ENCODE measurements around the gene MMP14. TPM values are rescaled to one million over a fixed set of nuclear protein-coding genes. Genes with fewer than 3 reads are reported as not detected.

Gene MMP14
- total and polyA plus RNA-seq, 2 experiments from 2014 or later = 7.0 to 56.4 TPM

DNA sequence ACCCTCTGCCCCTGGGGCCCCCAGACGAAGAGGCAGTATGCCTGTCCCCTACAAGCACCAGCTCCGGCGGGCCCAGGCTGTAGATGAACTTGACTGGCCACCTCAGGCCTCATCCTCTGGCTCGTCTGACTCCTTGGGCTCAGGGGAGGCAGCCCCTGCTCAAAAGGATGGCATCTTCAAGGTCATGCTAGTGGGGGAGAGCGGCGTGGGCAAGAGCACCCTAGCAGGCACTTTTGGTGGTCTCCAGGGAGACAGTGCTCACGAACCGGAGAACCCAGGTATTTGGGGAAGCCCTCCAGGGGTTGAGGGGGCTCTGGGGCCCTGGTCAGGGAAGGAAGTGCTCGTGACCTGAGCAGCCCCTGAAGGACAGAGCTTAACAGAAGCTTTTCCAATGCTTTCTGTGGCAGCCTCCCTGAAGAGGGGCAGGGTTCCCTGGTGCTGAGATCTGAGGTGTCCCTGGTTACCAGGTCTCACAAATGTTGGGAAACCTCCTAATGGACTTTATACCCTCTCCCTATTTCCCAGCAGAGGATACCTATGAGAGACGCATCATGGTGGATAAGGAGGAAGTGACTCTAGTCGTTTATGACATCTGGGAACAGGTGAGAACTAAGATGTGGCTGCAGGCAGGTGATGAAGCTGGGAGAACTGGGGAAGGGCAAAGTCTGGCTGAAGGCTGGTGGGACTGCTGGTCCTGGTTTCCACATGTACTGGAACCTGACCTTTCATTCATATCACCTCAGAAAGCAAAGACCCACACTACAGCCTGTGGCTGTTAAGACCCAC, 48.5 kb downstream of the MMP14 start (continued):
- TF ChIP-seq, protein P1, sequence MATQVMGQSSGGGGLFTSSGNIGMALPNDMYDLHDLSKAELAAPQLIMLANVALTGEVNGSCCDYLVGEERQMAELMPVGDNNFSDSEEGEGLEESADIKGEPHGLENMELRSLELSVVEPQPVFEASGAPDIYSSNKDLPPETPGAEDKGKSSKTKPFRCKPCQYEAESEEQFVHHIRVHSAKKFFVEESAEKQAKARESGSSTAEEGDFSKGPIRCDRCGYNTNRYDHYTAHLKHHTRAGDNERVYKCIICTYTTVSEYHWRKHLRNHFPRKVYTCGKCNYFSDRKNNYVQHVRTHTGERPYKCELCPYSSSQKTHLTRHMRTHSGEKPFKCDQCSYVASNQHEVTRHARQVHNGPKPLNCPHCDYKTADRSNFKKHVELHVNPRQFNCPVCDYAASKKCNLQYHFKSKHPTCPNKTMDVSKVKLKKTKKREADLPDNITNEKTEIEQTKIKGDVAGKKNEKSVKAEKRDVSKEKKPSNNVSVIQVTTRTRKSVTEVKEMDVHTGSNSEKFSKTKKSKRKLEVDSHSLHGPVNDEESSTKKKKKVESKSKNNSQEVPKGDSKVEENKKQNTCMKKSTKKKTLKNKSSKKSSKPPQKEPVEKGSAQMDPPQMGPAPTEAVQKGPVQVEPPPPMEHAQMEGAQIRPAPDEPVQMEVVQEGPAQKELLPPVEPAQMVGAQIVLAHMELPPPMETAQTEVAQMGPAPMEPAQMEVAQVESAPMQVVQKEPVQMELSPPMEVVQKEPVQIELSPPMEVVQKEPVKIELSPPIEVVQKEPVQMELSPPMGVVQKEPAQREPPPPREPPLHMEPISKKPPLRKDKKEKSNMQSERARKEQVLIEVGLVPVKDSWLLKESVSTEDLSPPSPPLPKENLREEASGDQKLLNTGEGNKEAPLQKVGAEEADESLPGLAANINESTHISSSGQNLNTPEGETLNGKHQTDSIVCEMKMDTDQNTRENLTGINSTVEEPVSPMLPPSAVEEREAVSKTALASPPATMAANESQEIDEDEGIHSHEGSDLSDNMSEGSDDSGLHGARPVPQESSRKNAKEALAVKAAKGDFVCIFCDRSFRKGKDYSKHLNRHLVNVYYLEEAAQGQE (IDR thresholded peaks at IDR 0.05; ENCODE audit: unreplicated experiment) = no peak
- TF ChIP-seq STAT1 (IDR thresholded peaks at IDR 0.05; ENCODE audit: unreplicated experiment) = no peak
- no peak for TF ChIP-seq CREB1 (CRISPR knock-in tag; IDR thresholded peaks at IDR 0.05; ENCODE audit: low read depth)
- TF ChIP-seq, protein P2, sequence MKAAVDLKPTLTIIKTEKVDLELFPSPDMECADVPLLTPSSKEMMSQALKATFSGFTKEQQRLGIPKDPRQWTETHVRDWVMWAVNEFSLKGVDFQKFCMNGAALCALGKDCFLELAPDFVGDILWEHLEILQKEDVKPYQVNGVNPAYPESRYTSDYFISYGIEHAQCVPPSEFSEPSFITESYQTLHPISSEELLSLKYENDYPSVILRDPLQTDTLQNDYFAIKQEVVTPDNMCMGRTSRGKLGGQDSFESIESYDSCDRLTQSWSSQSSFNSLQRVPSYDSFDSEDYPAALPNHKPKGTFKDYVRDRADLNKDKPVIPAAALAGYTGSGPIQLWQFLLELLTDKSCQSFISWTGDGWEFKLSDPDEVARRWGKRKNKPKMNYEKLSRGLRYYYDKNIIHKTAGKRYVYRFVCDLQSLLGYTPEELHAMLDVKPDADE (IDR thresholded peaks at IDR 0.05) = no peak

DNA sequence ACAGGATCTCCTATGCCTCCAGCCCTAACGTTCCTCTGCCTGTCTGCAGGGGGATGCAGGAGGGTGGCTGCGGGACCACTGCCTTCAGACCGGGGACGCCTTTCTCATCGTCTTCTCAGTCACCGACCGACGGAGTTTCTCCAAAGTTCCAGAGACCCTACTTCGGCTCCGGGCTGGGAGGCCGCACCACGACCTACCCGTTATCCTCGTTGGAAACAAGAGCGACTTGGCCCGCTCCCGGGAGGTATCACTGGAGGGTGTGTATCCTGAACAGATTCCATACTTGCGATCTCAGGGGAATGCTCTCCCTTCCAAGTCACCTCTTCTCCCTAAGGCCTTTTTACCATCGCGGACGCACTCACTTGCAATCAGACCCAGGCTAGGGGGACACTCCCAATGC, 49.6 kb downstream of the MMP14 start:
- H2AFZ ChIP-seq = peak overlapping the region; percentile 92
- no peaks in the 10 kb centered on the region for H3K36me3 ChIP-seq (ENCODE audit: insufficient read depth)
- peaks cover 32% of the 10 kb centered on the region for H3K27me3 Mint-ChIP-seq (ENCODE audit: insufficient read depth, low read depth, poor library complexity)
- H3K27me3 ChIP-seq (ENCODE audit: insufficient read depth) = peaks cover 17% of the 10 kb centered on the region
- peak overlapping the region; percentile 93 for H3K4me3 Mint-ChIP-seq
- no peak overlapping the region for H3K27ac ChIP-seq (ENCODE audit: low read depth)
- no peaks in the 10 kb centered on the region; the same call in 2 of the 3 replicates for H3K9me3 Mint-ChIP-seq
- H3F3A ChIP-seq (replicated peaks; ENCODE audit: low read depth) = peaks cover 8% of the 10 kb centered on the region
- H3K4me1 ChIP-seq (ENCODE audit: insufficient read depth) = peaks cover 28% of the 10 kb centered on the region
- peaks cover 44% of the 10 kb centered on the region for H3K4me1 Mint-ChIP-seq
- H3K4me3 ChIP-seq = peak overlapping the region; percentile 67
- H3K27ac Mint-ChIP-seq = peak overlapping the region; percentile 63; the same call in 1 of the 2 replicates
- no peaks in the 10 kb centered on the region for H4K20me1 ChIP-seq (replicated peaks; ENCODE audit: insufficient read depth)
- H3K36me3 Mint-ChIP-seq (ENCODE audit: low read depth) = peaks cover 9% of the 10 kb centered on the region; the same call in 2 of the 3 replicates
- ATAC-seq = no peak
- DNase-seq (ENCODE audit: low spot score) = no peak
- no peaks in the 10 kb centered on the region for H3K9me2 ChIP-seq (ENCODE audit: insufficient read depth)
- peak overlapping the region; percentile 82 for H3K4me2 ChIP-seq
- H3K79me2 ChIP-seq (replicated peaks; ENCODE audit: insufficient read depth) = no peaks in the 10 kb centered on the region
- no peak for TF ChIP-seq STAT1 (IDR thresholded peaks at IDR 0.05; ENCODE audit: unreplicated experiment)
- TF ChIP-seq EZH2 (IDR thresholded peaks at IDR 0.05; ENCODE audit: low read depth, unreplicated experiment) = no peak
- TF ChIP-seq, protein P3, sequence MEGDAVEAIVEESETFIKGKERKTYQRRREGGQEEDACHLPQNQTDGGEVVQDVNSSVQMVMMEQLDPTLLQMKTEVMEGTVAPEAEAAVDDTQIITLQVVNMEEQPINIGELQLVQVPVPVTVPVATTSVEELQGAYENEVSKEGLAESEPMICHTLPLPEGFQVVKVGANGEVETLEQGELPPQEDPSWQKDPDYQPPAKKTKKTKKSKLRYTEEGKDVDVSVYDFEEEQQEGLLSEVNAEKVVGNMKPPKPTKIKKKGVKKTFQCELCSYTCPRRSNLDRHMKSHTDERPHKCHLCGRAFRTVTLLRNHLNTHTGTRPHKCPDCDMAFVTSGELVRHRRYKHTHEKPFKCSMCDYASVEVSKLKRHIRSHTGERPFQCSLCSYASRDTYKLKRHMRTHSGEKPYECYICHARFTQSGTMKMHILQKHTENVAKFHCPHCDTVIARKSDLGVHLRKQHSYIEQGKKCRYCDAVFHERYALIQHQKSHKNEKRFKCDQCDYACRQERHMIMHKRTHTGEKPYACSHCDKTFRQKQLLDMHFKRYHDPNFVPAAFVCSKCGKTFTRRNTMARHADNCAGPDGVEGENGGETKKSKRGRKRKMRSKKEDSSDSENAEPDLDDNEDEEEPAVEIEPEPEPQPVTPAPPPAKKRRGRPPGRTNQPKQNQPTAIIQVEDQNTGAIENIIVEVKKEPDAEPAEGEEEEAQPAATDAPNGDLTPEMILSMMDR (conservative IDR thresholded peaks at IDR 0.05; ENCODE audit: low read depth in 2 of 2) = no peak
- TF ChIP-seq, protein P4, sequence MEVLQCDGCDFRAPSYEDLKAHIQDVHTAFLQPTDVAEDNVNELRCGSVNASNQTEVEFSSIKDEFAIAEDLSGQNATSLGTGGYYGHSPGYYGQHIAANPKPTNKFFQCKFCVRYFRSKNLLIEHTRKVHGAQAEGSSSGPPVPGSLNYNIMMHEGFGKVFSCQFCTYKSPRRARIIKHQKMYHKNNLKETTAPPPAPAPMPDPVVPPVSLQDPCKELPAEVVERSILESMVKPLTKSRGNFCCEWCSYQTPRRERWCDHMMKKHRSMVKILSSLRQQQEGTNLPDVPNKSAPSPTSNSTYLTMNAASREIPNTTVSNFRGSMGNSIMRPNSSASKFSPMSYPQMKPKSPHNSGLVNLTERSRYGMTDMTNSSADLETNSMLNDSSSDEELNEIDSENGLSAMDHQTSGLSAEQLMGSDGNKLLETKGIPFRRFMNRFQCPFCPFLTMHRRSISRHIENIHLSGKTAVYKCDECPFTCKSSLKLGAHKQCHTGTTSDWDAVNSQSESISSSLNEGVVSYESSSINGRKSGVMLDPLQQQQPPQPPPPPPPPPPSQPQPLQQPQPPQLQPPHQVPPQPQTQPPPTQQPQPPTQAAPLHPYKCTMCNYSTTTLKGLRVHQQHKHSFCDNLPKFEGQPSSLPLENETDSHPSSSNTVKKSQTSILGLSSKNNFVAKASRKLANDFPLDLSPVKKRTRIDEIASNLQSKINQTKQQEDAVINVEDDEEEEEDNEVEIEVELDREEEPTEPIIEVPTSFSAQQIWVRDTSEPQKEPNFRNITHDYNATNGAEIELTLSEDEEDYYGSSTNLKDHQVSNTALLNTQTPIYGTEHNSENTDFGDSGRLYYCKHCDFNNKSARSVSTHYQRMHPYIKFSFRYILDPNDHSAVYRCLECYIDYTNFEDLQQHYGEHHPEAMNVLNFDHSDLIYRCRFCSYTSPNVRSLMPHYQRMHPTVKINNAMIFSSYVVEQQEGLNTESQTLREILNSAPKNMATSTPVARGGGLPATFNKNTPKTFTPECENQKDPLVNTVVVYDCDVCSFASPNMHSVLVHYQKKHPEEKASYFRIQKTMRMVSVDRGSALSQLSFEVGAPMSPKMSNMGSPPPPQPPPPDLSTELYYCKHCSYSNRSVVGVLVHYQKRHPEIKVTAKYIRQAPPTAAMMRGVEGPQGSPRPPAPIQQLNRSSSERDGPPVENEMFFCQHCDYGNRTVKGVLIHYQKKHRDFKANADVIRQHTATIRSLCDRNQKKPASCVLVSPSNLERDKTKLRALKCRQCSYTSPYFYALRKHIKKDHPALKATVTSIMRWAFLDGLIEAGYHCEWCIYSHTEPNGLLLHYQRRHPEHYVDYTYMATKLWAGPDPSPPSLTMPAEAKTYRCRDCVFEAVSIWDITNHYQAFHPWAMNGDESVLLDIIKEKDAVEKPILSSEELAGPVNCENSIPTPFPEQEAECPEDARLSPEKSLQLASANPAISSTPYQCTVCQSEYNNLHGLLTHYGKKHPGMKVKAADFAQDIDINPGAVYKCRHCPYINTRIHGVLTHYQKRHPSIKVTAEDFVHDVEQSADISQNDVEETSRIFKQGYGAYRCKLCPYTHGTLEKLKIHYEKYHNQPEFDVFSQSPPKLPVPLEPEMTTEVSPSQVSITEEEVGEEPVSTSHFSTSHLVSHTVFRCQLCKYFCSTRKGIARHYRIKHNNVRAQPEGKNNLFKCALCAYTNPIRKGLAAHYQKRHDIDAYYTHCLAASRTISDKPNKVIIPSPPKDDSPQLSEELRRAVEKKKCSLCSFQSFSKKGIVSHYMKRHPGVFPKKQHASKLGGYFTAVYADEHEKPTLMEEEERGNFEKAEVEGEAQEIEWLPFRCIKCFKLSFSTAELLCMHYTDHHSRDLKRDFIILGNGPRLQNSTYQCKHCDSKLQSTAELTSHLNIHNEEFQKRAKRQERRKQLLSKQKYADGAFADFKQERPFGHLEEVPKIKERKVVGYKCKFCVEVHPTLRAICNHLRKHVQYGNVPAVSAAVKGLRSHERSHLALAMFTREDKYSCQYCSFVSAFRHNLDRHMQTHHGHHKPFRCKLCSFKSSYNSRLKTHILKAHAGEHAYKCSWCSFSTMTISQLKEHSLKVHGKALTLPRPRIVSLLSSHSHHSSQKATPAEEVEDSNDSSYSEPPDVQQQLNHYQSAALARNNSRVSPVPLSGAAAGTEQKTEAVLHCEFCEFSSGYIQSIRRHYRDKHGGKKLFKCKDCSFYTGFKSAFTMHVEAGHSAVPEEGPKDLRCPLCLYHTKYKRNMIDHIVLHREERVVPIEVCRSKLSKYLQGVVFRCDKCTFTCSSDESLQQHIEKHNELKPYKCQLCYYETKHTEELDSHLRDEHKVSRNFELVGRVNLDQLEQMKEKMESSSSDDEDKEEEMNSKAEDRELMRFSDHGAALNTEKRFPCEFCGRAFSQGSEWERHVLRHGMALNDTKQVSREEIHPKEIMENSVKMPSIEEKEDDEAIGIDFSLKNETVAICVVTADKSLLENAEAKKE (CRISPR knock-in tag; IDR thresholded peaks at IDR 0.05) = no peak
- TF ChIP-seq JUNB (IDR thresholded peaks at IDR 0.05; ENCODE audit: unreplicated experiment) = no peak
- TF ChIP-seq POLR2AphosphoS5 (IDR thresholded peaks at IDR 0.05; ENCODE audit: low read depth) = no peak

Measured in GM23338 (cell line).